GM19452 (cell line): ENCODE results near the gene KCNK4.
"Not testable (repeated sequence)": the region's sequence is repeated elsewhere in the genome, so short reads cannot be mapped to it uniquely, and the experiment has no call there.

ENCODE experiments used
- ATAC-seq: cut with Tn5 transposase; IDR thresholded peaks from one replicate; pipeline ENCODE4 v1.9.1; 2021; ENCODE audit not compliant: unreplicated experiment

KCNK4 gene

DNA sequence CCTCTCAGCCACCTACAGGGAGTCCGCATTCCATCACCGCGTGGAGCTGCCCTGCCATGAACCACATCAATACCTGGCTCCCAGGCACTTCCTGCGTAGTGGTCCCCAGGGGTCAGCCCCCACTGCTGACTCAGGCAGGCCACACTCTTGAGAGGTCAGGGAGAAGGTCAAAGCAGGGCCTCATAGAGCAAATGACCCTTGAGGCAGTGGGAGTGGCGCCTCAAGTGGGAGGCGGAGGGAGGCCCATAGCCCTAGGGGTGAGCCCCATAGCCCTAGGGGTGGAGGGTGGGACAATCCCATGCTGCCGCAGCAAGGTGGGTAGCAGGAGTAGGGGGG, 31.8 kb downstream of the KCNK4 start:
- no peak for ATAC-seq

DNA sequence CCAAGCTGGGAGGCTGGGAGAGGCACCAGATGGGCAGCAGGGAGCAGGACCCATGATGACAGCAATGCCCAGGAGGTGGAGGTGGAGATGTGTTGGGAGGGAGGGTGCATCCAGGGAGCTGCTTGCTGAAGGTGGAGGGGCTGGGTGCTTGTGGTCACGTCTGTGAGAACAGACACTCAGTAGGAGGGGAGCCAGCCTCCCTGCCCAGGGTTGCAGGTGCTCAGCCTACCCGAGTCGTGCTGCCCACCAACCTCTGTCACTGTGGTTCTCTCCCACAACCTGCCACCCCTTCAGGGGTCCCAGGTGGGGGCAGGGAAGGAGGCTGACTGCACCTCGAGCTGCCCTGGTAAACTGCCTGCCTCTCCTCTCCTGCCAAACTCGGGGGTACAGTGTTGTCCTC, 32.3 kb downstream of the KCNK4 start:
- ATAC-seq = no peak

DNA sequence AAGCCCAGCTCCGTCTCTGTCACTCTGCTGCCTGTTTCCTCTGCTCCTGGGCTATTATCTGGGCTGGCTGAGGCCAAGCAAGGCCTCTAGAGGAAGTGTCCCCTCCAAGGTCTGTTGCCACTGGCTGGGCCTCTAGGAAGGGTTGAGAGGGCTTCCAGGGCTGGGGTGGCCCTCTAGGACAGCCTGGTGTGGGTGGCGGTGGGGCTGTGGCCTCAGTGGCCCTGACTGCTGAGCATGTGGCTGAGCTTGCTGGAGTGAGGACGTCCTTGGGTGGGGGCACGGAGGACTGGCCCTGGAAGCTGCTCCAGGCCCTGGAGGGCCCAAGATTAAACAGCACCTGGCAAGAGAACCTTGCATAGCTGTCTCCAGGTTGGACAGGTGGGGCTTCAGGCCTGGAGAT, 32.9 kb downstream of the KCNK4 start:
- ATAC-seq = not testable (repeated sequence)

DNA sequence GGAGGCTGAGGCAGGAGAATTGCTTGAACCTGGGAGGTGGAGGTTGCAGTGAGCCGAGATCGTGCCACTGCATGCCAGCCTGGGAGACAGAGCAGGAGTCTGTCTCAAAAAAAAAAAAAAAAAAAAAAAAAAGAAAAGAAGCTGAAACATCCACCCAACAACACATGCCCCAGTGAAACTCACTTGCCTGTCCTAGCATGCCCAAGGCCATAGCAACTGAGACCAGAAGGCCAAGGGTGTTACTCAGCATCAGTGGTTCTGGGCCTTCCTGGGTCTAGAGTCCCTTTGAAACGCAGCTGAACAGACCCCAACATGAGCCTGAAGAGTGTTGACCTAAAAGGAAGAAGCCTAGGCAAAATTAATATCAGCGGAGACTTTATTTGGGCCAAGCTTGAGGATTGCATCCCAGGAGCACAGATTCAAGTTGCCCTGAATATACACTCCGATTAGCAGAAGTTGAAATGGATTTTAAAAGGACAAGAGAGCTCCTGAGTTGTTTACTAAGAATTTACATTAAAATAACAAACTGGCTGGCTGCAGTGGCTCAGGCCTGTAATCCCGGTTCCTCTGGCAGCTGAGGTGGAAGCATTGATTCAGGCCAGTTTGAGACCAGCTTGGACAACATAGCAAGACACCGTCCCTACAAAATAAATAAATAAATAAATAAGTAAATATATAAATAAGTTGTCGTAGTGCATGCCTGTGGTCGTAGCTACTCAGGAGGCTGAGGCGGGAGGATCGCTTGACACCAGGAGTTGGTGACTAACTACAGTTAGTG, 33.8 kb downstream of the KCNK4 start:
- ATAC-seq = no peak

DNA sequence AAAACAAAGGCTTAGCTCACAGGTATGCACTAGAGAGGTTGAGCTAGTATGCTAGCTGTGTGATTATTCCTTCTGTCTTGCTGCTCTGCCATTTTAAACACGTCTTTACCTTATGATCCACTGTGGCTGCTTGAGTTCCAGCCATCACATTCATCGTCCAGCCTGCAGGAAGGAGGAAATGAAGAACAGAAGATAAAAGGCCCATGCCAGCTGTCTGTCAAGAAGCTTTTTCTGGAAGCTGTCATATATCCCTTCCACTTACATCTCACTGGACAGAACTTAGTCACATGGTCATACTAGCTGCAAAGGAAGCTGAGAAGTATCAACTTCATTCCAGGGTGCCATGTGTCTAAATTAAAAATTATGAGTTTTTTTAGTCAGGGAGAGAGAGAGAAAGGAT, 36.3 kb downstream of the KCNK4 start:
- no peak for ATAC-seq

DNA sequence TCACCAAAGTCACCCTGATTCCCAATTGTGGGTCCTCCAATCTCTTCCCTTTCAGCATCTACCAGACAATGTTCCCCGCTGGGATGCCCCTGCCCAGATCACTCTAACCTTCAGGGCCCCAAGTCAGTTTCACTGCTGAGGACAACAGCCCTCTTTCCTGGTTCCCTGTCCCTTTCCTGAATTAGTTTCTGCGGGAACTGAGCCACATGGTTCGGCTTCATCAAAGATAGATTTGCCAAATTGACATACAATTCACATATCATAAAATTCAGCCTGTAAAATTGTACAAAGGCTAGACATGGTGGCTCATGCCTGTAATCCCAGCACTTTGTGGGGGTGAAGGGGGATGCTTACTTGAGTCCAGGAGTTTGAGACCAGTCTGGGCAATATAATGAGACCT, 36.9 kb downstream of the KCNK4 start:
- ATAC-seq = no peak

DNA sequence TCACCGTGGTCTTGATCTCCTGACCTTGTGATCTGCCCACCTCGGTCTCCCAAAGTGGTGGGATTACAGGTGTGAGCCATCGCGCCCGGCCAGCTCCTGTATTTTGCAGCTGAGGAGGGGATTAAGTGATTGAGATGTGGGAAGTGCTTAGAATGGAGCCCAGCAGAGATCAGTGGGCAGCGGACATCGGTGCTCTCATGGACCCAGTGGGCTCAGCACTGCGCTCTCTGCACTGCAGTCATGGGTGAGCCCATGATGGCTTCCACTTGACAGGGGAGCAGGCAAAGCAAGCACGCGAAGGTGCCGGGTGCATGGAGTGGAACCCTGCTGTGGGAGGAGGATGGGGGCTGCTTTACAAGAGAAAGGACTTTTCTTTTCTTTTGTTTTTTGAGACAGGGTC, 39.8 kb downstream of the KCNK4 start:
- ATAC-seq = no peak

DNA sequence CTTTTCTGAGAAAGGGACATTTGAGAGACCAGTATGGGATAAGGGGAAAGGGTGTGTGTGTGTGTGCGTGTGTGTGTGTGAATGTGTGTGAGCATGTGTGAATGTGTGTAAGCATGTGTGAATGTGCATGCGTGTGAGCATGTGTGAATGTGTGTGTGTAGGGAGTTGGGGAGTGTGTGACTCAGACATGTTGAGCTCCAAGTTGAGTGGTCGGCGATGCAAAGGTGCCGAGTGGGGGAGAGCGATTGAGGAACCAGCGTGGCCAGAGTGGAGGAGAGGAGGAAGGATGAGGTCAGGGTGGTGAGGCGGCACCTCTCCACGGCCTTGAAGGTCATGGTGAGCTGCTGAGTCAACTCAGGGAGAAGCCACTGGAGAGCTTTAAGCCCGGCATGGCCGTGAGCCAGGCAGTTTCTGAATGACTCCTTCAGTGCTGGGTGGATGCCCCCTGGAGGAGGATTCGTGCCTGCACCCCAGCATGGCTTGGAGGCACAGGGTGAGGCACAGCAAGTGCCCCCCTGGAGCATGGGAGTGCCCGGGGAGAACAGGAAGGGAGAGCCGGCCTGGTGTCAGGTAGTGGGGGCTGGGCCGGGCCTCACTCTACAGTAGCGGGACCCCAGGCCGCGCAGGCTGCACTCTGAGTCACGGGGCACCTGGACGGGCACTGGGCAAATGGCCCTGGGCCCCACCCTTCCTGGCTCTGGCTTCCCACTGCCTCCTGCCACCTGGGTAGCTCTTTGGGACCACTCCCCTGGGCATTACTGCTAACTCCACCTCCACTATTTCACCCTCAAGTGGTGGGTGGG, 40.7 kb downstream of the KCNK4 start:
- ATAC-seq = peak; percentile 57

DNA sequence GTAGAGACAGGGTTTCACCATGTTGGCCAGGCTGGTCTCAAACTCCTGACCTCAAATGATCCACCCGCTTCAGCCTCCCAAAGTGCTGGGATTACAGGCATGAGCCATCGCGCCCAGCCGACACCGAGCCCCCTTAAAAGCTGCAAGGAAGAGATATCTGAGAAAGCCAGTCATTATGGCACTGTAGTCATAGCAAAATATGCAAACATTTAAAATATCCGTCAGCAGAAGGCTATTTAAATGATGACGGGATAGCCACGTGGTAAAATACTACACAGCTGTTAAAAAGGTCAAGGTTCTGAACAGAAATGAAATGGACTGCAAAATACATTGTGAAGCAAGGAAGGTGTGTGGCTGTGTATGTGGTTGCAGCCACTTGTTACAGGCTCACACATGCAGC, 42.5 kb downstream of the KCNK4 start:
- ATAC-seq = no peak

DNA sequence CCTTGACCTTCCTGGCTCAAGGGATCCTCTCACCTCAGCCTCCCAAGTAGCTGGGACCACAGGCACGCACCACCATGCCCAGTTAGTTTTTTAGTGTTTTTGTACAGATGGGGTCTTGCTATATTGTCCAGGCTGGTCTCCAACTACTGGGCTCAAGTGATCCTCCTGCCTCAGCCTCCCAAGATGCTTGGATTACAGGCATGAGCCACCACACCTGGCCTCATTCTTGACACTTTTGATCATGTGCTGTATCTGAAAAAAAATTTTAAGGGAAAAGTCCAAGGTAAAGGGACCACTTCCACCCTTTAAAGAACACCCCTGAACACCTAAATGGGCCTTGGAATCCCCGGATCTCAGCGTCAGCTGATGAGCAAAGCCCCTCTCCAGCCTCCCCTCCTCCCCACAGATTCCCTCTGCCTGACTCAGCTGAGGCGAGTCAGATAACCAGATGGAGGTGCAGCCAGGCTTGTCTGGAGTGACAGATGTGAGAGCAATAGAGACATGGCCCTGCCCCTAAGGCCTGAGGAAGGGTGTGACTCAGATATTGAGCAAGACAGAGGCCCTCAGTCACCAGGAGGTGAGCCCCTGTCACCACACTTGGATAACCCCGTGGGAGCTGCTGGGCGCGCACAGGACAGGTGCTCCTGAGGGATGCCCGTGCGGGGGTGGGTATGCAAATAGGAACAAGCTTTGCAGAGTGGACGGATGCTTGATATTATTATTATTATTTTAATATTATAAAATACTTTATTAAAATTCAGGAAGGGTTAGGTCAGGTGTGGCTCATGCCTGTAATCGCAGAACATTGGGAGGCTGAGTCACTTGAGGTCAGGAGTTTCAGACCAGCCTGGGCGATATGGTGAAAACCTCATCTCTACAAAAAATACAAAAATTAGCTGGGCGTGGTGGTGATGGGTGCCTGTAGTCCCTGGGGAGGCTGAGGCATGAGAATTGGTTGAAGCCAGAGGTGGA, 43.9 kb downstream of the KCNK4 start:
- ATAC-seq = peak; percentile 70

DNA sequence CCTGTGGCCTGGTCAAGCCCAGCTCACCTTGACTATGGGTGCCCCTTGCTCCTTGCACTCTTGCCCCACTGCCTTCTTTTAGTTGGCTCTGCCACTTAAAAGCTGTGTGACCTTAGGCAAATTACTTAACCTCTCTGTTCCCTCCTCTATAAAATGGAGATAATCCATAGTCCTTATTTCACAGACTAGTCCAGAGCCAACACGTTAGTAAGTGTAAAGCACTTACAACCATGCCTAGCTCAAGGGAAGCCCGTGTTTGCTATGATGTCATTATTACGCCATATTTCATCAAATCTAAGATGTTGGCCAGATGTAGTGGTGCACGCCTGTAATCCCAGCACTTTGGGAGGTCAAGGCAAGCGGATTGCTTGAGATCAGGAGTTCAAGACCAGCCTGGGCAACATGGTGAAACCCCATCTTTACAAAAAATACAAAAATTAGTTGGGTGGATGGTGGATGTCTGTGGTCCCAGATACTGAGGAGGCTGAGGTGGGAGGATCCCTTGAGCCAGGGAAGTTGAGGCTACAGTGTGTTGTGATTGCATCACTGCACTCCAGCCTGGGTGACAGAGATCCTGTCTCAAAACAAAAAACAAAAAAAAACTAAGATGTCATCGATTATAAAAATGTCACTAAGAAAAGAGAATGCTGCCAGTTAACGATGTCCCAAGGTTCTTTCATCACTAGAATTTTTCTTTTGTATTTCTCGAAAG, 46.6 kb downstream of the KCNK4 start:
- ATAC-seq = no peak

DNA sequence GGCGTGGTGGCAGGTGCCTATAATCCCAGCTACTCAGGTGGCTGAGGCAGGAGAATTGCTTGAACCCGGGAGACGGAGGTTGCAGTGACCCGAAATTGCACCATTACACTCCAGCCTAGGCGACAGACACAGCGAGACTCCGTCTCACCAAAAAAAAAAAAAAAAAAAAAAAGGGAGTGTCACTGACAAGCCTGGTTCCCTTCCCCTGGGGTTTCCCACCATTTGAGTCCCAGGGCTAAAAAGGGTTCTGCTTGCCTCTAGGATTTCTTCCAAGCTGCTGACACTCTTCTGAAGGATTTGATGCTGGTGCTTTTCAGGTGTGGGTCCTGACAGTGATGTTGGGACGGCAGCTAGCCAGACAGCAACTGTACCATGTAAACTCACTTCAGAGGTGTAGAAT, 47.6 kb downstream of the KCNK4 start:
- ATAC-seq = no peak

DNA sequence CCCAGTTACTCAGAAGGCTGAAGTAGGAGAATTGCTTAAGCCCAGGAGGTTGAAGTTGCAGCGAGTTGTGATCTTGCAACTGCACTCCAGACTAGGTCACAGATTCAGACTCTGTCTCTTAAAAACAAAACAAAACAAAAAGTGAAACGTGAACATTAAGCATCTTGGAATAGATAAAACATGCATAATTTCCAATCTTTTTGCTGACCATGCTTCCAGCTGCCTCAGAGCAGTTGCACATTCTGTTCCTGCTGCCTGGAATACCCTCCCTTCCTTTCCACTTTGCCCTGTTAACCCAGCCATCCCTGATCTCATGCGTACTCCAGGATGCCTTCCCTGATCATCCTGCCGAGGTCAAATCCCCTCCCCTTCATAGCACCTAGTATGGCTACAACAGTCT, 48.2 kb downstream of the KCNK4 start:
- no peak for ATAC-seq

DNA sequence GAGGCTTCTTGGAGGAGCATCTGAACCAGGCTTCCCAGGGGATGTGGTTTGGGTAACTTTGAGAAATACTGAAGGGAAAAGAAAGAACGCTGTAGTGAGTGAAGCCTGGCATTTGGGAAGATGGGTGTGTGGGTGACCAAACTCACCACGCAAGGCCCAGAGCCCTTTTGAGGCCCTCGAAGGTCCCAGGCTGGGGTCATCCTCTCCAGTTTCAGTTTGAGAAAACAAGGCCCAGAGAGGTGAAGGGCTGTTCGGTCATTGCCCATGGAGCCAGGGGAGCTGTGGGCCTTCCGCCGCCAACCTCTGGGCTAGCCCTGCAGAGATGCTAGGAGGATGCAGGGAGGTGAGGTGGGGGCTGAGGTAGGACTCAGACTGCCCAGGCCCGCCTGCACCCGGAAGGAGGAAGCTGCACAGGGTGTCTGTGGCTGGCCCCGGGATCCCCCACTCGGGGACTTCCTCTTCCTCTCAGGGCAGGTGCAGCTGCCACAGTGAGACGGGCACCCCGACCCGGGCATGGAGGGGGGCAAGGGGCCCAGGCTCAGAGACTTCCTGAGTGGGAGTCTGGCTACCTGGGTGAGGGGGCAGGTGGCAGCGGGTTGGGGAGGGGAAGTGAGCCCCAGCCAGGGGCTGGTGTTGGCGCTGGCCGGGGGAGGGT, 48.8 kb downstream of the KCNK4 start, which contains the start of gene CCDC88B:
TSS of gene CCDC88B (plus strand) at position 451 of the 655 bp plus-strand sequence. CDS start at position 514, 63 bp downstream.
- peak; percentile 57 for ATAC-seq

DNA sequence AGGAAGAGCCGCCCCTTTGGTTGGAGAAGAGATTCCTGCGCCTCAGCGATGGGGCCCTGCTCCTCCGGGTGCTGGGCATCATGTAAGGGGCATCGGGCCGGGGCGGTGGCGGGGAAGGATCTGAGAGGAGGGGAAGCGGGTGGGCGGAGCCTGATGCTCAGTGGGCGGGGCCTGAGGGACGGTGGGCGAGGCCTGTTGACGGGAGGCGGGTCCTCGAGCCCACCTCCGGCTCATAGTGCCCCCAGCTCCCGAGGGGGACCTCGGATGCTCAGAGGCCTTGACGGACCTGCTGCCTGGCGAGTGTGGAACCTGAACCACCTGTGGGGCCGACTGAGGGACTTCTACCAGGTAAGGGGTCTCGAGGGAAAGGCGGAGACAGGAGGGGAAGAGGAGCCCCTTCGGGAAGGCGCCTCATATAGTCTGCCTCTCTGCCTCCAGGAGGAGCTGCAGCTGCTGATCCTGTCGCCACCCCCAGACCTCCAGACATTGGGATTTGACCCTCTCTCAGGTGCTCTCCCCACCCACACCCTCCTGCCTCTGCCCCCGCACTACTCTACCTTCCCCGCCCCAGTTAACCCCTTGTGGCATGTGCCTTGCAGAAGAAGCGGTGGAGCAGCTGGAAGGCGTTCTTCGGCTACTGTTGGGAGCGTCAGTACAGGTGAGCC, 49.7 kb downstream of the KCNK4 start:
- no peak for ATAC-seq

DNA sequence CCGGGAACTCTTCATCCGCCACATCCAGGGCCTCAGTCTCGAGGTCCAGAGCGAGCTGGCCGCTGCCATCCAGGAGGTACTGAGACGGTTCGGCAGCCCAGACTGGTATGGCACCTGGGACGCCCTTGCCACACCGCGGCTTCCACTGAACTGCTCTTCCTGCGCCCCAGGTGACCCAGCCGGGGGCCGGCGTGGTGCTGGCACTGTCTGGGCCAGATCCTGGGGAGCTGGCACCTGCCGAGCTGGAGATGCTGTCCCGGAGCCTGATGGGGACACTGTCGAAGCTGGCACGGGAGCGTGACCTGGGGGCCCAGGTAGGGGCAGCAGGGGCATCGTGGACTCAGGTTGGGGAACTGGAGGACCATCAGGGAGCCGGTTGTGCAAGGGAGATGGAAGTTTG, 50.3 kb downstream of the KCNK4 start:
- ATAC-seq = no peak

DNA sequence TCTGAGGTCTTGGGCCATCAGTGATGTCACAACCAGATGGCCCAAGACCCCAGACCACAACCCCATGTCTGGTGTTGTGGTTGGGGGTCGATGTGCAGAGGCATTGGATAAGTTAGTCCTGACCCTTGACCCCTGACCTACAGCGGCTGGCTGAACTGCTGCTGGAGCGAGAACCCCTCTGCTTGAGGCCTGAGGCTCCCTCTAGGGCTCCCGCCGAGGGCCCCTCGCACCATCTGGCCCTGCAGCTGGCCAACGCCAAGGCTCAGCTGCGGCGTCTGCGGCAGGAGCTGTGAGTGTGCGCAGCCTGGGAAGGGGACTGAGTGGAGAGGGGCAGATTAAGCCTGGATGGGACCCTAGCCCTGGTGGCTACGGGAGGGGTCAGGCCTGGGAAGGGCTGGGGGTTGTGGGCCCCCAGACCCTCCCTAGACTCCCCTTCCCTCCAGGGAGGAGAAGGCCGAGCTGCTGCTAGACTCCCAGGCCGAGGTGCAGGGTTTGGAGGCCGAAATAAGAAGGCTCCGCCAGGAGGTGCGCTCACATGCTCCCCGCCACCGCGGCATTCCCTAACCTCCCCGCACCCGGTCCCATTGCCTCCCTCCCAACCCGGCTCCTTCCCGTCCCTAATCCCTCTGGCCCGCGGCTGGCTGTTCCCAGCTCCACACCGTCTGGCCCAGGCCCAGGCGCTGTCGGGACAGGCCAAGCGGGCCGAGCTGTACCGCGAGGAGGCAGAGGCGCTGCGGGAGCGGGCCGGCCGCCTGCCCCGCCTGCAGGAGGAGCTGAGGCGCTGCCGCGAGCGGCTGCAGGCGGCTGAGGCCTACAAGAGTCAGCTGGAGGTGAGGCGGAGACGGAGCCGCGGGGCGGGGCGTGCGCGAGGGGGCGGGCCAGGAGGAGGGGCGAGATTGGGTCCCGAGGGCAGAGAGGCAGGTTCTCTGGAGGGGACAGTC, 51.0 kb downstream of the KCNK4 start:
- ATAC-seq = no peak
